NB4 (cell line): ENCODE data around the gene DLEC1.

Experiments
- POLR2A ChIP-seq: IDR thresholded peaks from 2 replicates; pipeline ENCODE4 v1.6.1; 2011; ENCODE audit warnings: mild to moderate bottlenecking; ENCODE audit not compliant: insufficient read length; ENCODE audit errors: extremely low read depth
- TF ChIP-seq, protein P1 (sequence below): IDR thresholded peaks from one replicate; pipeline ENCODE4 v1.5.1; 2012; ENCODE audit warnings: low read depth, low read length

DNA sequence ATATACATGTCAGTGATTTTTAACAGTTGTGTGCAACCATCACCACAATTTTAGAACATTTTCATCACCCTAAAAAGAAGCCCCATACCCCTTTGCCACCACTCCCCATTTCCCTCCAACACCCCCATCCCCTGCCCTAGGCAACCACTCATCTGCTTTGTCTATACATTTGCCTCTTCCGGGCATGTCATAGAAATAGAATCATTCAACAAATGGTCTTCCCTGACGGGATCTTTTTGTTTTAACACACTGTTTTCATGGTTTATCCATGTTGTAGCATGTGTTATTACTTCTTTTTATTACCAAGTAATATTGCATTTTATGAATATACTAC, 44.4 kb upstream of the DLEC1 start:
- TF ChIP-seq, protein P1, sequence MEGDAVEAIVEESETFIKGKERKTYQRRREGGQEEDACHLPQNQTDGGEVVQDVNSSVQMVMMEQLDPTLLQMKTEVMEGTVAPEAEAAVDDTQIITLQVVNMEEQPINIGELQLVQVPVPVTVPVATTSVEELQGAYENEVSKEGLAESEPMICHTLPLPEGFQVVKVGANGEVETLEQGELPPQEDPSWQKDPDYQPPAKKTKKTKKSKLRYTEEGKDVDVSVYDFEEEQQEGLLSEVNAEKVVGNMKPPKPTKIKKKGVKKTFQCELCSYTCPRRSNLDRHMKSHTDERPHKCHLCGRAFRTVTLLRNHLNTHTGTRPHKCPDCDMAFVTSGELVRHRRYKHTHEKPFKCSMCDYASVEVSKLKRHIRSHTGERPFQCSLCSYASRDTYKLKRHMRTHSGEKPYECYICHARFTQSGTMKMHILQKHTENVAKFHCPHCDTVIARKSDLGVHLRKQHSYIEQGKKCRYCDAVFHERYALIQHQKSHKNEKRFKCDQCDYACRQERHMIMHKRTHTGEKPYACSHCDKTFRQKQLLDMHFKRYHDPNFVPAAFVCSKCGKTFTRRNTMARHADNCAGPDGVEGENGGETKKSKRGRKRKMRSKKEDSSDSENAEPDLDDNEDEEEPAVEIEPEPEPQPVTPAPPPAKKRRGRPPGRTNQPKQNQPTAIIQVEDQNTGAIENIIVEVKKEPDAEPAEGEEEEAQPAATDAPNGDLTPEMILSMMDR = no peak
- no peak for TF ChIP-seq POLR2A
